H9 (cell line): ENCODE results near the gene RABGAP1L. TPM values are rescaled to one million over a fixed set of nuclear protein-coding genes. Genes with fewer than 3 reads are reported as not detected.

ENCODE experiments used
- DNase-seq: peaks from one replicate; pipeline ENCODE4 v3.0.0-alpha.2; 2017
- H2AFZ ChIP-seq: one replicate; pipeline ENCODE4 v1.6.1; 2013; ENCODE audit warnings: mild to moderate bottlenecking, low read length, control low read depth, moderate library complexity
- H2AK5ac ChIP-seq: 2 replicates; pipeline ENCODE4 v1.6.1; 2013; ENCODE audit warnings: low read length, control low read depth, mixed read lengths; ENCODE audit not compliant: insufficient read length
- H2BK120ac ChIP-seq: one replicate; pipeline ENCODE4 v1.6.1; 2013; ENCODE audit warnings: low read depth, mild to moderate bottlenecking, low read length, control low read depth, inconsistent platforms; ENCODE audit not compliant: poor library complexity, severe bottlenecking
- H2BK12ac ChIP-seq: 2 replicates; pipeline ENCODE4 v1.6.1; 2013; ENCODE audit warnings: low read length, control low read depth, mixed read lengths, low read depth; ENCODE audit not compliant: insufficient read length
- H2BK15ac ChIP-seq: 2 replicates; pipeline ENCODE4 v1.6.1; 2013; ENCODE audit warnings: low read depth, low read length, control low read depth
- H2BK20ac ChIP-seq: one replicate; pipeline ENCODE4 v1.6.1; 2013; ENCODE audit warnings: low read depth, mild to moderate bottlenecking, low read length, control low read depth, inconsistent platforms; ENCODE audit not compliant: poor library complexity, severe bottlenecking
- H2BK5ac ChIP-seq: 2 replicates; pipeline ENCODE4 v1.6.1; 2013; ENCODE audit warnings: low read length, control low read depth, mixed read lengths; ENCODE audit not compliant: insufficient read length
- H3K14ac ChIP-seq: 2 replicates; pipeline ENCODE4 v1.6.1; 2013; ENCODE audit warnings: low read length, control low read depth; ENCODE audit not compliant: insufficient read depth
- H3K18ac ChIP-seq: 2 replicates; pipeline ENCODE4 v1.6.1; 2013; ENCODE audit warnings: low read depth, mild to moderate bottlenecking, mixed read lengths, low read length, control low read depth; ENCODE audit not compliant: insufficient read length
- H3K23ac ChIP-seq: 2 replicates; pipeline ENCODE4 v1.6.1; 2013; ENCODE audit warnings: low read length, control low read depth, mixed read lengths, low read depth; ENCODE audit not compliant: insufficient read length
- H3K23me2 ChIP-seq: 2 replicates; pipeline ENCODE4 v1.6.1; 2013; ENCODE audit warnings: low read depth, mild to moderate bottlenecking, mixed read lengths, low read length, control low read depth; ENCODE audit not compliant: insufficient read length, poor library complexity, severe bottlenecking
- H3K27ac ChIP-seq: 2 replicates; pipeline ENCODE4 v1.5.1; 2013; ENCODE audit warnings: low read length, control low read depth, mixed read lengths, low read depth; ENCODE audit not compliant: insufficient read length
- H3K27me3 ChIP-seq: 2 replicates; pipeline ENCODE4 v1.6.1; 2013; ENCODE audit warnings: low read length, control low read depth, inconsistent platforms; ENCODE audit not compliant: insufficient read depth
- H3K4ac ChIP-seq: 2 replicates; pipeline ENCODE4 v1.6.1; 2013; ENCODE audit warnings: low read depth, mild to moderate bottlenecking, control low read depth, inconsistent platforms, low read length, moderate library complexity
- H3K4me1 ChIP-seq: 2 replicates; pipeline ENCODE4 v1.6.1; 2013; ENCODE audit warnings: low read length, control low read depth, inconsistent platforms; ENCODE audit not compliant: insufficient read depth
- H3K4me2 ChIP-seq: 2 replicates; pipeline ENCODE4 v1.6.1; 2013; ENCODE audit warnings: low read length, control low read depth, mixed read lengths; ENCODE audit not compliant: insufficient read length, insufficient read depth
- H3K56ac ChIP-seq: 2 replicates; pipeline ENCODE4 v1.6.1; 2013; ENCODE audit warnings: low read depth, mild to moderate bottlenecking, mixed read lengths, low read length, control low read depth; ENCODE audit not compliant: insufficient read length
- H3K79me1 ChIP-seq: 2 replicates; pipeline ENCODE4 v1.6.1; 2013; ENCODE audit warnings: low read depth, mild to moderate bottlenecking, moderate library complexity, low read length, control low read depth, inconsistent platforms; ENCODE audit not compliant: insufficient read depth, poor library complexity, severe bottlenecking
- H3K79me2 ChIP-seq: 2 replicates; pipeline ENCODE4 v1.6.1; 2013; ENCODE audit warnings: low read length, control low read depth, inconsistent platforms; ENCODE audit not compliant: insufficient read depth
- H3K9ac ChIP-seq: 2 replicates; pipeline ENCODE4 v1.6.1; 2013; ENCODE audit warnings: low read length, control low read depth, mixed read lengths; ENCODE audit not compliant: insufficient read length; ENCODE audit errors: extremely low read depth
- H3K9me3 ChIP-seq: one replicate; pipeline ENCODE4 v1.6.1; 2013; ENCODE audit warnings: low read depth, low read length, inconsistent platforms; ENCODE audit not compliant: control insufficient read depth
- H3T11ph ChIP-seq: one replicate; pipeline ENCODE4 v1.6.1; 2013; ENCODE audit warnings: mild to moderate bottlenecking, low read length, control low read depth, inconsistent platforms
- H4K20me1 ChIP-seq: one replicate; pipeline ENCODE4 v1.6.1; 2013; ENCODE audit not compliant: control insufficient read depth, insufficient read length, insufficient read depth
- H4K5ac ChIP-seq: 2 replicates; pipeline ENCODE4 v1.6.1; 2013; ENCODE audit warnings: low read depth, mild to moderate bottlenecking, mixed read lengths, low read length, control low read depth; ENCODE audit not compliant: insufficient read length
- H4K8ac ChIP-seq: replicated peaks from 2 replicates; pipeline ENCODE4 v1.6.1; 2013; ENCODE audit warnings: low read length, control low read depth, mixed read lengths, low read depth; ENCODE audit not compliant: insufficient read length
- H4K91ac ChIP-seq: 2 replicates; pipeline ENCODE4 v1.6.1; 2013; ENCODE audit warnings: low read depth, mild to moderate bottlenecking, moderate library complexity, mixed read lengths, low read length, control low read depth; ENCODE audit not compliant: insufficient read length
- H3K27ac Mint-ChIP-seq, 3 experiments: 2 replicates in 2 of 3; 3 replicates in 1 of 3; pipeline ENCODE4 v1.8.0; 2020 to 2021; ENCODE audit warnings: mixed read lengths in 3 of 3, mild to moderate bottlenecking in 1 of 3, moderate library complexity in 1 of 3
- H3K27me3 Mint-ChIP-seq: 2 replicates; pipeline ENCODE4 v1.8.0; 2021; ENCODE audit warnings: low read depth, mild to moderate bottlenecking, moderate library complexity, mixed read lengths
- H3K36me3 Mint-ChIP-seq, 3 experiments: 2 replicates in 2 of 3; 3 replicates in 1 of 3; pipeline ENCODE4 v1.8.0; 2020 to 2021; ENCODE audit warnings: low read depth in 3 of 3, mixed read lengths in 3 of 3; ENCODE audit not compliant: insufficient read depth in 1 of 3
- H3K4me1 Mint-ChIP-seq, 2 experiments: 2 replicates each; pipeline ENCODE4 v1.8.0; 2020; ENCODE audit warnings: mixed read lengths in 2 of 2
- H3K4me3 Mint-ChIP-seq, 2 experiments: 2 replicates in 1 of 2; 3 replicates in 1 of 2; pipeline ENCODE4 v1.8.0; 2020 to 2021; ENCODE audit warnings: mild to moderate bottlenecking in 2 of 2, mixed read lengths in 2 of 2, moderate library complexity in 1 of 2
- H3K9me3 Mint-ChIP-seq, 2 experiments: 2 replicates in 1 of 2; 3 replicates in 1 of 2; pipeline ENCODE4 v1.8.0; 2020; ENCODE audit warnings: mild to moderate bottlenecking in 2 of 2, mixed read lengths in 2 of 2, moderate library complexity in 1 of 2
- CTCF ChIP-seq: fragments of 200-600 bp; sonication (generic); conservative IDR thresholded peaks from 3 replicates; pipeline ENCODE4 v1.8.0; 2021; ENCODE audit warnings: antibody characterized with exemption, mild to moderate bottlenecking
- WGBS: extraction: QIAGEN DNeasy Blood & Tissue Kit; methylation state at CpG from one replicate; pipeline ENCODE4 v1.1.7; 2013; ENCODE audit warnings: missing lambda C conversion rate, low lambda C conversion rate, mixed read lengths; ENCODE audit not compliant: insufficient read length; ENCODE audit errors: extremely low coverage; 5-methylcytosine and 5-hydroxymethylcytosine counted together
- total RNA-seq: library from RNA; stranded (reverse); gene quantifications from 2 replicates; pipeline ENCODE4 v1.2.1, GENCODE V29; 2021

The RABGAP1L gene
- total RNA-seq, 1 experiment from 2014 or later, result 147 TPM

- H2BK20ac ChIP-seq, result no peak overlapping the region
- H3K23ac ChIP-seq, result no peak overlapping the region
- H4K5ac ChIP-seq, result no peak overlapping the region
- H2AFZ ChIP-seq, result no peak overlapping the region
- H3K23me2 ChIP-seq, result no peaks in the 10 kb centered on the region
- Mint-ChIP-seq H3K4me1 (peaks cover 3 to 7% of the 10 kb centered on the region in 2 experiments; a peak in 3 of 4 replicates), H3K27ac (no peak overlapping the region), H3K4me3 (no peak overlapping the region), H3K9me3 (no peaks in the 10 kb centered on the region; a peak in 1 of 5 replicates), H3K27me3 (no peaks in the 10 kb centered on the region), H3K36me3 (no peaks in the 10 kb centered on the region)
- H3T11ph ChIP-seq, result no peak overlapping the region
- no peaks in the 10 kb centered on the region for H3K79me2 ChIP-seq
- H3K27ac ChIP-seq, result no peak overlapping the region
- H4K91ac ChIP-seq, result no peak overlapping the region
- no peak overlapping the region for H3K9ac ChIP-seq
- H3K56ac ChIP-seq, result no peak overlapping the region
- no peak overlapping the region for H3K18ac ChIP-seq
- H4K8ac ChIP-seq, result no peak overlapping the region
- no peak overlapping the region for H2BK5ac ChIP-seq
- TF ChIP-seq CTCF, result no peak
- no peaks in the 10 kb centered on the region for H3K4me1 ChIP-seq
- no peak overlapping the region for H2BK12ac ChIP-seq
- no peak overlapping the region for H2AK5ac ChIP-seq
- no peak for DNase-seq
- no CpG with 5 or more reads among the region's 1 CpG for WGBS
- no peaks in the 10 kb centered on the region for H3K79me1 ChIP-seq
- H2BK15ac ChIP-seq, result no peak overlapping the region
- H3K14ac ChIP-seq, result no peak overlapping the region
- no peaks in the 10 kb centered on the region for H4K20me1 ChIP-seq
- no peak overlapping the region for H2BK120ac ChIP-seq
- H3K4ac ChIP-seq, result no peak overlapping the region
- H3K9me3 ChIP-seq, result no peaks in the 10 kb centered on the region
- H3K27me3 ChIP-seq, result no peaks in the 10 kb centered on the region
- H3K4me2 ChIP-seq, result no peak overlapping the region
Observed at GRCh38 chr1:174858301-174858700, 699.0 kb downstream of the RABGAP1L start.
